Neural cell (in vitro differentiated cells): ENCODE results near the gene THAP8.

Experiments used
- CTCF ChIP-seq: fragments of 450-650 bp; IDR thresholded peaks from 2 replicates; pipeline ENCODE4 v1.5.1; 2014; ENCODE audit warnings: antibody characterized with exemption, mild to moderate bottlenecking, moderate library complexity; ENCODE audit not compliant: poor library complexity, severe bottlenecking
- EP300 ChIP-seq: fragments of 450-650 bp; conservative IDR thresholded peaks from 2 replicates; pipeline ENCODE4 v1.6.1; 2014; ENCODE audit warnings: antibody characterized with exemption, mild to moderate bottlenecking, moderate library complexity; ENCODE audit not compliant: poor library complexity, severe bottlenecking
- MXI1 ChIP-seq: fragments of 450-650 bp; conservative IDR thresholded peaks from 2 replicates; pipeline ENCODE4 v1.6.1; 2014; ENCODE audit warnings: antibody characterized with exemption, mild to moderate bottlenecking; ENCODE audit not compliant: poor library complexity, severe bottlenecking
- POLR2AphosphoS5 ChIP-seq: IDR thresholded peaks from 2 replicates; pipeline ENCODE4 v1.6.1; 2012
- REST ChIP-seq: IDR thresholded peaks from 2 replicates; pipeline ENCODE4 v1.6.1; 2012; ENCODE audit warnings: borderline replicate concordance
- SMC3 ChIP-seq: fragments of 450-650 bp; conservative IDR thresholded peaks from 2 replicates; pipeline ENCODE4 v1.6.1; 2014; ENCODE audit warnings: antibody characterized with exemption, mild to moderate bottlenecking, moderate library complexity; ENCODE audit not compliant: poor library complexity
- TAF1 ChIP-seq: IDR thresholded peaks from 2 replicates; pipeline ENCODE4 v1.6.1; 2012; ENCODE audit warnings: low read depth

- TF ChIP-seq CTCF: no peak
- TF ChIP-seq REST: no peak
- TF ChIP-seq MXI1: no peak
- no peak for TF ChIP-seq TAF1
- no peak for TF ChIP-seq EP300
- no peak for TF ChIP-seq SMC3
- TF ChIP-seq POLR2AphosphoS5: no peak
Observed at GRCh38 chr19:35986111-35986510, 68.0 kb downstream of the THAP8 start.
